HepG2 (cell line): Measurements from ENCODE around the gene TOB1. TPM values are rescaled to one million over a fixed set of nuclear protein-coding genes. Genes with fewer than 3 reads are reported as not detected.

Source experiments
- GPBP1L1 ChIP-seq: sonication (generic); formaldehyde crosslinking; IDR thresholded peaks from 2 replicates; pipeline ENCODE4 v1.5.0; 2020; ENCODE audit warnings: mild to moderate bottlenecking, missing genetic modification reagents
- HDAC6 ChIP-seq: fragments of 200-600 bp; sonication (generic); IDR thresholded peaks from 2 replicates; pipeline ENCODE4 v1.7.0; 2017; ENCODE audit warnings: mild to moderate bottlenecking, antibody characterized with exemption, low read length, low read depth
- HHEX ChIP-seq: IDR thresholded peaks from 2 replicates; pipeline ENCODE4 v1.6.1; 2016; ENCODE audit warnings: control low read depth
- JUND ChIP-seq: sonication (generic); formaldehyde crosslinking; IDR thresholded peaks from 2 replicates; pipeline ENCODE4 v1.8.0; 2022; ENCODE audit warnings: mild to moderate bottlenecking, missing genetic modification reagents
- MEIS2 ChIP-seq: sonication (generic); formaldehyde crosslinking; IDR thresholded peaks from 2 replicates; pipeline ENCODE4 v1.9.0; 2021; ENCODE audit warnings: mild to moderate bottlenecking, missing genetic modification reagents
- NAIF1 ChIP-seq: sonication (generic); formaldehyde crosslinking; IDR thresholded peaks from 2 replicates; pipeline ENCODE4 v1.5.0; 2020; ENCODE audit warnings: mild to moderate bottlenecking, missing genetic modification reagents, borderline replicate concordance
- POLR2AphosphoS2 ChIP-seq: IDR thresholded peaks from 2 replicates; pipeline ENCODE4 v1.6.1; 2011; ENCODE audit warnings: low read depth, low read length, improper control_type of control experiment
- PRDM10 ChIP-seq: sonication (generic); formaldehyde crosslinking; IDR thresholded peaks from 2 replicates; pipeline ENCODE4 v1.4.0; 2020; ENCODE audit warnings: low read depth, missing genetic modification reagents
- RARG ChIP-seq: sonication (generic); formaldehyde crosslinking; IDR thresholded peaks from 2 replicates; pipeline ENCODE4 v1.4.0; 2020; ENCODE audit warnings: low read depth, mild to moderate bottlenecking, missing genetic modification reagents
- STAG1 ChIP-seq: sonication (generic); formaldehyde crosslinking; IDR thresholded peaks from 2 replicates; pipeline ENCODE4 v1.4.0; 2020; ENCODE audit warnings: missing genetic modification reagents
- U2AF2 ChIP-seq: fragments of 200-400 bp; formaldehyde crosslinking; IDR thresholded peaks from 2 replicates; pipeline ENCODE4 v1.6.1; 2017; ENCODE audit warnings: low read depth, mild to moderate bottlenecking, low read length
- ZFP82 ChIP-seq: sonication (generic); formaldehyde crosslinking; IDR thresholded peaks from 2 replicates; pipeline ENCODE4 v1.5.1; 2020; ENCODE audit warnings: mild to moderate bottlenecking, missing genetic modification reagents, borderline replicate concordance
- ZHX1 ChIP-seq: sonication (generic); formaldehyde crosslinking; IDR thresholded peaks from 2 replicates; pipeline ENCODE4 v1.8.1; 2022; ENCODE audit warnings: low read depth, mild to moderate bottlenecking, missing genetic modification reagents
- ZNF33A ChIP-seq: sonication (generic); formaldehyde crosslinking; IDR thresholded peaks from 2 replicates; pipeline ENCODE4 v1.5.1; 2020; ENCODE audit warnings: missing genetic modification reagents, mild to moderate bottlenecking, moderate library complexity, borderline replicate concordance
- ZNF503 ChIP-seq: sonication (generic); formaldehyde crosslinking; IDR thresholded peaks from 2 replicates; pipeline ENCODE4 v1.4.0; 2020; ENCODE audit warnings: missing genetic modification reagents
- ZNF629 ChIP-seq: sonication (generic); formaldehyde crosslinking; conservative IDR thresholded peaks from 2 replicates; pipeline ENCODE4 v1.5.0; 2020; ENCODE audit warnings: missing genetic modification reagents
- ZNF703 ChIP-seq: sonication (generic); formaldehyde crosslinking; IDR thresholded peaks from 2 replicates; pipeline ENCODE4 v1.5.1; 2020; ENCODE audit warnings: missing genetic modification reagents, mild to moderate bottlenecking, moderate library complexity, borderline replicate concordance
- ZNF775 ChIP-seq: sonication (generic); formaldehyde crosslinking; IDR thresholded peaks from 2 replicates; pipeline ENCODE4 v1.4.0; 2020; ENCODE audit warnings: missing genetic modification reagents, mild to moderate bottlenecking, moderate library complexity, borderline replicate concordance
- ZNF891 ChIP-seq: sonication (generic); formaldehyde crosslinking; IDR thresholded peaks from 2 replicates; pipeline ENCODE4 v1.5.0; 2020; ENCODE audit warnings: mild to moderate bottlenecking, missing genetic modification reagents
- polyA plus RNA-seq, 8 experiments: library from polyadenylated mRNA; depleted of rRNA in 3 of 8; stranded (reverse) in 7 of 8; unstranded in 1 of 8; fragments of >200 nt; fragmentation: Illumina TruSeq in 4 of 8; extraction: Trizol in 4 of 8; gene quantifications; 2 replicates each; pipeline versions ENCODE4 v1.2.1 to v1.2.3, GENCODE V29; 2011 to 2016; ENCODE audit warnings: low read depth in 4 of 8, missing spikeins in 1 of 8, mixed read lengths in 1 of 8; ENCODE audit not compliant: insufficient read depth in 1 of 8
- total RNA-seq, 5 experiments: library from RNA; depleted of rRNA; stranded (reverse); fragments of >200 nt; fragmentation: Illumina TruSeq; extraction: Trizol; gene quantifications; 2 replicates each; pipeline ENCODE4 v1.2.3, GENCODE V29; 2016; ENCODE audit warnings: low read depth in 1 of 5

The TOB1 gene
- total and polyA plus RNA-seq, 2 of the 13 experiments (the other 11 are each of a cell fraction or from before 2014, with no cell fraction given), result 21.9 to 57.7 TPM

- peak; percentile 97 for TF ChIP-seq PRDM10 (CRISPR knock-in tag)
- no peak for TF ChIP-seq HHEX
- TF ChIP-seq JUND (CRISPR knock-in tag), result no peak
- TF ChIP-seq U2AF2, result no peak
- TF ChIP-seq RARG (CRISPR knock-in tag), result no peak
- TF ChIP-seq ZFP82 (CRISPR knock-in tag), result no peak
- no peak for TF ChIP-seq ZNF703 (CRISPR knock-in tag)
- no peak for TF ChIP-seq ZNF891 (CRISPR knock-in tag)
- TF ChIP-seq ZNF629 (CRISPR knock-in tag), result peak; percentile 32; the same call in 1 of the 2 replicates
- TF ChIP-seq ZNF775 (CRISPR knock-in tag), result no peak
- TF ChIP-seq HDAC6, result no peak
- peak; percentile 20; the same call in 1 of the 2 replicates for TF ChIP-seq STAG1
- TF ChIP-seq POLR2AphosphoS2, result no peak
- no peak for TF ChIP-seq NAIF1 (CRISPR knock-in tag)
- TF ChIP-seq ZNF33A (CRISPR knock-in tag), result no peak
- TF ChIP-seq ZHX1 (CRISPR knock-in tag), result no peak
- TF ChIP-seq MEIS2, result no peak
- no peak for TF ChIP-seq ZNF503 (CRISPR knock-in tag)
- no peak for TF ChIP-seq GPBP1L1 (CRISPR knock-in tag)
Observed at GRCh38 chr17:50884439-50885311, 18.5 kb upstream of the TOB1 start (continued).
